Measurements from ENCODE around the gene IFIH1. TPM values are rescaled to one million over a fixed set of nuclear protein-coding genes. Genes with fewer than 3 reads are reported as not detected.
A peak's percentile ranks its signal among the peaks of the same experiment; 100 is the strongest.

The IFIH1 gene
- total and polyA plus RNA-seq, 2 donors (not counting 1 experiment from before 2014, with no cell fraction given), result 29.5 to 54.8 TPM

- Histone ChIP-seq H3K9me3 (ENCODE audit: control extremely low read depth in 1 of 3, control insufficient read depth in 2 of 3, insufficient read depth in 1 of 3, low read length in 2 of 3) (peaks cover 0 to 10% (median 0%) of the 10 kb centered on the region in 3 donors), H3K4me2 (replicated peaks; ENCODE audit: low read depth, low read length, poor library complexity, severe bottlenecking) (no peak overlapping the region), H3K27me3 (replicated peaks in 1 of 4; ENCODE audit: control extremely low read depth in 1 of 4, control insufficient read depth in 3 of 4, insufficient read depth in 4 of 4, low read length in 3 of 4) (no peaks in the 10 kb centered on the region), H3K27ac (ENCODE audit: low read length in 2 of 2) (no peak overlapping the region), H3K4me3 (ENCODE audit: control extremely low read depth in 1 of 5, extremely low read depth in 1 of 5, insufficient read depth in 1 of 5, low read depth in 2 of 5, low read length in 4 of 5) (no peak overlapping the region), H3K9ac (ENCODE audit: low read length) (no peak overlapping the region), H3K4me1 (ENCODE audit: control insufficient read depth in 2 of 2, insufficient read depth in 2 of 2, low read length in 2 of 2) (peaks cover 15 to 24% of the 10 kb centered on the region in 2 donors), H2AFZ (ENCODE audit: insufficient read depth, low read depth, low read length, poor library complexity, severe bottlenecking) (no peak overlapping the region), H4K20me1 (ENCODE audit: control insufficient read depth, insufficient read depth, low read length, poor library complexity, severe bottlenecking) (no peaks in the 10 kb centered on the region), H3K79me2 (ENCODE audit: control insufficient read depth, insufficient read depth, low read length) (peaks cover 49% of the 10 kb centered on the region), H3K36me3 (replicated peaks in 1 of 2; ENCODE audit: control extremely low read depth in 1 of 2, control insufficient read depth in 1 of 2, extremely low read depth in 1 of 2, insufficient read depth in 2 of 2, low read length in 1 of 2) (no peaks in the 10 kb centered on the region)
- Mint-ChIP-seq H3K27me3 (no peaks in the 10 kb centered on the region), H3K27ac (no peak overlapping the region), H3K9me3 (ENCODE audit: insufficient read depth) (no peaks in the 10 kb centered on the region), H3K4me3 (no peak overlapping the region), H3K4me1 (peaks cover 15% of the 10 kb centered on the region)
- intact Hi-C loops (cut with micrococcal nuclease), result no loop called here
- TF ChIP-seq, protein P1, sequence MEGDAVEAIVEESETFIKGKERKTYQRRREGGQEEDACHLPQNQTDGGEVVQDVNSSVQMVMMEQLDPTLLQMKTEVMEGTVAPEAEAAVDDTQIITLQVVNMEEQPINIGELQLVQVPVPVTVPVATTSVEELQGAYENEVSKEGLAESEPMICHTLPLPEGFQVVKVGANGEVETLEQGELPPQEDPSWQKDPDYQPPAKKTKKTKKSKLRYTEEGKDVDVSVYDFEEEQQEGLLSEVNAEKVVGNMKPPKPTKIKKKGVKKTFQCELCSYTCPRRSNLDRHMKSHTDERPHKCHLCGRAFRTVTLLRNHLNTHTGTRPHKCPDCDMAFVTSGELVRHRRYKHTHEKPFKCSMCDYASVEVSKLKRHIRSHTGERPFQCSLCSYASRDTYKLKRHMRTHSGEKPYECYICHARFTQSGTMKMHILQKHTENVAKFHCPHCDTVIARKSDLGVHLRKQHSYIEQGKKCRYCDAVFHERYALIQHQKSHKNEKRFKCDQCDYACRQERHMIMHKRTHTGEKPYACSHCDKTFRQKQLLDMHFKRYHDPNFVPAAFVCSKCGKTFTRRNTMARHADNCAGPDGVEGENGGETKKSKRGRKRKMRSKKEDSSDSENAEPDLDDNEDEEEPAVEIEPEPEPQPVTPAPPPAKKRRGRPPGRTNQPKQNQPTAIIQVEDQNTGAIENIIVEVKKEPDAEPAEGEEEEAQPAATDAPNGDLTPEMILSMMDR (IDR thresholded peaks at IDR 0.05), result no peak
- TF ChIP-seq EZH2 (IDR thresholded peaks at IDR 0.05; ENCODE audit: borderline replicate concordance, insufficient read depth, low read depth, low read length, poor library complexity, severe bottlenecking), result no peak
- ATAC-seq (ENCODE audit: low read depth) (no peak), DNase-seq (no peak)
- ChIA-PET CTCF (interaction anchor here (1.1 to 2.5 kb wide), 3 partner anchors 10 to 27 kb away, joined by 5 to 9 read pairs (median 5); no protein-coding TSS in a partner anchor), POLR2A (no interaction called here)
- no CpG with 5 or more reads among the region's 1 CpG for WGBS (ENCODE audit: insufficient coverage)
These were observed 6.5 kb upstream of the IFIH1 start for GRCh38 chr2:162324953-162325352.

GRCh38 chr2:162320864-162321517 is 2.5 kb upstream of the IFIH1 start:
- Histone ChIP-seq H3K4me2 (replicated peaks; ENCODE audit: low read depth, low read length, poor library complexity, severe bottlenecking) (peak overlapping the region; percentile 5), H3K79me2 (ENCODE audit: control insufficient read depth, insufficient read depth, low read length) (peaks cover 72% of the 10 kb centered on the region), H2AFZ (ENCODE audit: insufficient read depth, low read depth, low read length, poor library complexity, severe bottlenecking) (peak overlapping the region; percentile 13), H3K36me3 (replicated peaks in 1 of 2; ENCODE audit: control extremely low read depth in 1 of 2, control insufficient read depth in 1 of 2, extremely low read depth in 1 of 2, insufficient read depth in 2 of 2, low read length in 1 of 2) (peaks cover 0 to under 1% of the 10 kb centered on the region in 2 experiments), H3K9ac (ENCODE audit: low read length) (no peak overlapping the region), H3K4me3 (ENCODE audit: control extremely low read depth in 1 of 5, extremely low read depth in 1 of 5, insufficient read depth in 1 of 5, low read depth in 2 of 5, low read length in 4 of 5) (no peak overlapping the region), H4K20me1 (ENCODE audit: control insufficient read depth, insufficient read depth, low read length, poor library complexity, severe bottlenecking) (peaks cover 8% of the 10 kb centered on the region), H3K27ac (ENCODE audit: low read length in 2 of 2) (peak overlapping the region in 1 of 2 donors; percentile 100), H3K4me1 (ENCODE audit: control insufficient read depth in 2 of 2, insufficient read depth in 2 of 2, low read length in 2 of 2) (peaks cover 29 to 42% of the 10 kb centered on the region in 2 donors), H3K27me3 (replicated peaks in 1 of 4; ENCODE audit: control extremely low read depth in 1 of 4, control insufficient read depth in 3 of 4, insufficient read depth in 4 of 4, low read length in 3 of 4) (no peaks in the 10 kb centered on the region), H3K9me3 (ENCODE audit: control extremely low read depth in 1 of 3, control insufficient read depth in 2 of 3, insufficient read depth in 1 of 3, low read length in 2 of 3) (no peaks in the 10 kb centered on the region)
- DNase-seq (no peak), ATAC-seq (ENCODE audit: low read depth) (no peak)
- POLR2A ChIA-PET, result no interaction called here
- Mint-ChIP-seq H3K4me1 (peaks cover 44% of the 10 kb centered on the region), H3K4me3 (peak overlapping the region; percentile 3), H3K27ac (peak overlapping the region; percentile 76), H3K9me3 (ENCODE audit: insufficient read depth) (no peaks in the 10 kb centered on the region), H3K27me3 (no peaks in the 10 kb centered on the region)
- no CpG with 5 or more reads among the region's 1 CpG for WGBS (ENCODE audit: insufficient coverage)
- CTCF ChIA-PET, result interaction anchor here (3.5 to 5.5 kb wide), 3 partner anchors 7 to 20 kb away, joined by 17 to 91 read pairs (median 38); no protein-coding TSS in a partner anchor
- intact Hi-C loops (cut with micrococcal nuclease), result no loop called here
- TF ChIP-seq, protein P1 (IDR thresholded peaks at IDR 0.05), result no peak
- TF ChIP-seq EZH2 (IDR thresholded peaks at IDR 0.05; ENCODE audit: borderline replicate concordance, insufficient read depth, low read depth, low read length, poor library complexity, severe bottlenecking), result no peak

Data from B cell (primary cell).